GM04504 (cell line): Measurements from ENCODE around the gene PITPNB.

Experiments
- DNase-seq: peaks from one replicate; pipeline ENCODE4 v3.0.0-alpha.2; 2012; ENCODE audit warnings: low read depth

The PITPNB gene

GRCh38 chr22:27827604-27828587 lies 91.2 kb downstream of the PITPNB start:
- DNase-seq, result no peak

GRCh38 chr22:27825174-27825573 lies 93.9 kb downstream of the PITPNB start:
- no peak for DNase-seq

GRCh38 chr22:27823221-27823620 lies 95.8 kb downstream of the PITPNB start:
- DNase-seq, result no peak

GRCh38 chr22:27820896-27821866 lies 97.9 kb downstream of the PITPNB start:
- no peak for DNase-seq

GRCh38 chr22:27816552-27816951 lies 102.5 kb downstream of the PITPNB start:
- DNase-seq, result no peak

- no peak for DNase-seq
Observed at GRCh38 chr22:27815826-27816530, 103.1 kb downstream of the PITPNB start.

- DNase-seq, result no peak
Observed at GRCh38 chr22:27814993-27815392, 104.1 kb downstream of the PITPNB start.

GRCh38 chr22:27811778-27812177 lies 107.3 kb downstream of the PITPNB start:
- no peak for DNase-seq

GRCh38 chr22:27810609-27811151 lies 108.4 kb downstream of the PITPNB start:
- DNase-seq, result peak; percentile 15

GRCh38 chr22:27809700-27810608 lies 109.1 kb downstream of the PITPNB start:
- DNase-seq, result no peak

GRCh38 chr22:27809226-27809603 lies 109.8 kb downstream of the PITPNB start:
- no peak for DNase-seq

- no peak for DNase-seq
Observed at GRCh38 chr22:27808451-27809225, 110.4 kb downstream of the PITPNB start.

- DNase-seq, result no peak
Observed at GRCh38 chr22:27805841-27806240, 113.2 kb downstream of the PITPNB start.

- no peak for DNase-seq
Observed at GRCh38 chr22:27804470-27805297, 114.4 kb downstream of the PITPNB start.

GRCh38 chr22:27803841-27804415 lies 115.1 kb downstream of the PITPNB start:
- DNase-seq, result no peak

GRCh38 chr22:27802346-27803073 lies 116.5 kb downstream of the PITPNB start:
- DNase-seq, result no peak
